SK-N-MC (cell line): ENCODE measurements around the gene RPL28.
A peak's percentile ranks its signal among the peaks of the same experiment; 100 is the strongest.

Source experiments
- DNase-seq: peaks from one replicate; pipeline ENCODE4 v3.0.0-alpha.2; 2011; ENCODE audit warnings: low read depth, low spot score
- H3K27ac ChIP-seq: fragments of 200-600 bp; sonication (generic); 2 replicates; pipeline ENCODE4 v1.5.1; 2016; ENCODE audit warnings: mixed run types
- H3K36me3 ChIP-seq: fragments of 200-600 bp; sonication (generic); 2 replicates; pipeline ENCODE4 v1.6.1; 2017; ENCODE audit warnings: antibody characterized with exemption, low read length, mixed read lengths; ENCODE audit not compliant: insufficient read depth
- H3K4me3 ChIP-seq: fragments of 200-600 bp; sonication (generic); 2 replicates; pipeline ENCODE4 v1.5.1; 2016
- H3K9ac ChIP-seq: fragments of 200-600 bp; sonication (generic); 2 replicates; pipeline ENCODE4 v1.8.0; 2017; ENCODE audit warnings: mixed run types, mixed read lengths; ENCODE audit not compliant: insufficient read length
- H3K9me3 ChIP-seq: fragments of 200-600 bp; sonication (generic); 2 replicates; pipeline ENCODE4 v1.6.1; 2017; ENCODE audit warnings: low read depth, mild to moderate bottlenecking, antibody characterized with exemption, low read length, moderate library complexity, mixed read lengths
- EZH2 ChIP-seq: fragments of 200-600 bp; sonication (generic); IDR thresholded peaks from one replicate; pipeline ENCODE4 v1.6.1; 2017; ENCODE audit warnings: antibody characterized with exemption
- FOXP2 ChIP-seq: optimal IDR thresholded peaks from 2 replicates; pipeline ENCODE3; 2011; ENCODE audit warnings: mild to moderate bottlenecking, moderate library complexity; ENCODE audit not compliant: insufficient read depth; ENCODE audit errors: extremely low read length, control extremely low read depth
- POLR2AphosphoS5 ChIP-seq: IDR thresholded peaks from 2 replicates; pipeline ENCODE4 v1.6.1; 2012; ENCODE audit warnings: mild to moderate bottlenecking, low read depth, low read length, borderline replicate concordance

The RPL28 gene

GRCh38 chr19:55345101-55345817 is 40.5 kb upstream of the RPL28 start:
- no peak overlapping the region for H3K27ac ChIP-seq
- TF ChIP-seq FOXP2 (no peak), EZH2 (no peak), POLR2AphosphoS5 (no peak)
- DNase-seq: no peak
- H3K9ac ChIP-seq: no peak overlapping the region
- H3K9me3 ChIP-seq: no peaks in the 10 kb centered on the region
- no peaks in the 10 kb centered on the region; the same call in 1 of the 2 replicates for H3K36me3 ChIP-seq
- no peak overlapping the region for H3K4me3 ChIP-seq

GRCh38 chr19:55345818-55346724 is 39.7 kb upstream of the RPL28 start:
- TF ChIP-seq FOXP2 (no peak), POLR2AphosphoS5 (no peak), EZH2 (no peak)
- no peaks in the 10 kb centered on the region for H3K9me3 ChIP-seq
- H3K36me3 ChIP-seq: no peaks in the 10 kb centered on the region; the same call in 1 of the 2 replicates
- H3K27ac ChIP-seq: no peak overlapping the region
- no peak for DNase-seq
- no peak overlapping the region for H3K9ac ChIP-seq
- no peak overlapping the region for H3K4me3 ChIP-seq

- no peak for DNase-seq
- Histone ChIP-seq H3K27ac (no peak overlapping the region), H3K9me3 (no peaks in the 10 kb centered on the region), H3K4me3 (no peak overlapping the region), H3K36me3 (no peaks in the 10 kb centered on the region; the same call in 1 of the 2 replicates), H3K9ac (no peak overlapping the region)
- no peak for TF ChIP-seq FOXP2
- TF ChIP-seq EZH2: no peak
- TF ChIP-seq POLR2AphosphoS5: no peak
Measured at GRCh38 chr19:55346725-55347441, 38.8 kb upstream of the RPL28 start.

- H3K36me3 ChIP-seq: no peaks in the 10 kb centered on the region; the same call in 1 of the 2 replicates
- no peak for DNase-seq
- no peak for TF ChIP-seq FOXP2
- TF ChIP-seq POLR2AphosphoS5: no peak
- no peak for TF ChIP-seq EZH2
- no peak overlapping the region for H3K9ac ChIP-seq
- no peak overlapping the region for H3K27ac ChIP-seq
- H3K4me3 ChIP-seq: no peak overlapping the region
- H3K9me3 ChIP-seq: no peaks in the 10 kb centered on the region
Measured at GRCh38 chr19:55347442-55348009, 38.2 kb upstream of the RPL28 start.

- H3K9ac ChIP-seq: no peak overlapping the region
- no peak overlapping the region for H3K4me3 ChIP-seq
- TF ChIP-seq FOXP2 (no peak), EZH2 (no peak), POLR2AphosphoS5 (no peak)
- no peaks in the 10 kb centered on the region; the same call in 1 of the 2 replicates for H3K36me3 ChIP-seq
- no peaks in the 10 kb centered on the region for H3K9me3 ChIP-seq
- no peak for DNase-seq
- peak overlapping the region; percentile 40; the same call in 1 of the 2 replicates for H3K27ac ChIP-seq
Measured at GRCh38 chr19:55348317-55349034, 37.3 kb upstream of the RPL28 start.

GRCh38 chr19:55350620-55351315 is 35.0 kb upstream of the RPL28 start:
- Histone ChIP-seq H3K4me3 (no peak overlapping the region), H3K27ac (no peak overlapping the region), H3K9ac (no peak overlapping the region), H3K9me3 (no peaks in the 10 kb centered on the region), H3K36me3 (no peaks in the 10 kb centered on the region)
- no peak for DNase-seq
- TF ChIP-seq EZH2 (no peak), POLR2AphosphoS5 (0 out of 2 replicates have a peak, but pooled peaks have one; percentile 1), FOXP2 (no peak)

- Histone ChIP-seq H3K4me3 (no peak overlapping the region), H3K36me3 (no peaks in the 10 kb centered on the region), H3K9me3 (no peaks in the 10 kb centered on the region), H3K27ac (no peak overlapping the region), H3K9ac (no peak overlapping the region)
- no peak for DNase-seq
- no peak for TF ChIP-seq POLR2AphosphoS5
- no peak for TF ChIP-seq FOXP2
- TF ChIP-seq EZH2: no peak
Measured at GRCh38 chr19:55352040-55352439, 33.7 kb upstream of the RPL28 start.
